Measurements from ENCODE around the gene NKX6-2.

Gene NKX6-2

GRCh38 chr10:132752961-132753360, 33.0 kb downstream of the NKX6-2 start:
- TF ChIP-seq, protein P1, sequence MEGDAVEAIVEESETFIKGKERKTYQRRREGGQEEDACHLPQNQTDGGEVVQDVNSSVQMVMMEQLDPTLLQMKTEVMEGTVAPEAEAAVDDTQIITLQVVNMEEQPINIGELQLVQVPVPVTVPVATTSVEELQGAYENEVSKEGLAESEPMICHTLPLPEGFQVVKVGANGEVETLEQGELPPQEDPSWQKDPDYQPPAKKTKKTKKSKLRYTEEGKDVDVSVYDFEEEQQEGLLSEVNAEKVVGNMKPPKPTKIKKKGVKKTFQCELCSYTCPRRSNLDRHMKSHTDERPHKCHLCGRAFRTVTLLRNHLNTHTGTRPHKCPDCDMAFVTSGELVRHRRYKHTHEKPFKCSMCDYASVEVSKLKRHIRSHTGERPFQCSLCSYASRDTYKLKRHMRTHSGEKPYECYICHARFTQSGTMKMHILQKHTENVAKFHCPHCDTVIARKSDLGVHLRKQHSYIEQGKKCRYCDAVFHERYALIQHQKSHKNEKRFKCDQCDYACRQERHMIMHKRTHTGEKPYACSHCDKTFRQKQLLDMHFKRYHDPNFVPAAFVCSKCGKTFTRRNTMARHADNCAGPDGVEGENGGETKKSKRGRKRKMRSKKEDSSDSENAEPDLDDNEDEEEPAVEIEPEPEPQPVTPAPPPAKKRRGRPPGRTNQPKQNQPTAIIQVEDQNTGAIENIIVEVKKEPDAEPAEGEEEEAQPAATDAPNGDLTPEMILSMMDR (IDR thresholded peaks at IDR 0.05; ENCODE audit: borderline replicate concordance, extremely low read depth, low read length, poor library complexity, severe bottlenecking), result no peak
- no peak for TF ChIP-seq EZH2 (IDR thresholded peaks at IDR 0.05; ENCODE audit: borderline replicate concordance, low read depth, low read length, severe bottlenecking)
- Histone ChIP-seq H2AFZ (ENCODE audit: low read depth, low read length) (no peak overlapping the region), H3K27ac (ENCODE audit: low read length) (no peak overlapping the region), H3K9ac (ENCODE audit: low read depth, low read length) (no peak overlapping the region), H3K36me3 (ENCODE audit: insufficient read depth, low read length) (peaks cover 62% of the 10 kb centered on the region), H3K79me2 (ENCODE audit: insufficient read depth, low read length) (no peaks in the 10 kb centered on the region), H3K4me2 (ENCODE audit: insufficient read depth, low read length) (no peak overlapping the region), H3K27me3 (ENCODE audit: insufficient read depth, low read length, poor library complexity) (no peaks in the 10 kb centered on the region), H3K4me3 (ENCODE audit: low read depth in 1 of 2, low read length in 2 of 2) (no peak overlapping the region), H4K20me1 (ENCODE audit: insufficient read depth, low read length) (peaks cover 4% of the 10 kb centered on the region), H3K9me3 (ENCODE audit: insufficient read depth, low read length, severe bottlenecking) (no peaks in the 10 kb centered on the region), H3K4me1 (ENCODE audit: insufficient read depth, low read length) (no peaks in the 10 kb centered on the region)
- no peak for ATAC-seq (ENCODE audit: insufficient read depth, low read depth)
- DNase-seq, result no peak

DNA sequence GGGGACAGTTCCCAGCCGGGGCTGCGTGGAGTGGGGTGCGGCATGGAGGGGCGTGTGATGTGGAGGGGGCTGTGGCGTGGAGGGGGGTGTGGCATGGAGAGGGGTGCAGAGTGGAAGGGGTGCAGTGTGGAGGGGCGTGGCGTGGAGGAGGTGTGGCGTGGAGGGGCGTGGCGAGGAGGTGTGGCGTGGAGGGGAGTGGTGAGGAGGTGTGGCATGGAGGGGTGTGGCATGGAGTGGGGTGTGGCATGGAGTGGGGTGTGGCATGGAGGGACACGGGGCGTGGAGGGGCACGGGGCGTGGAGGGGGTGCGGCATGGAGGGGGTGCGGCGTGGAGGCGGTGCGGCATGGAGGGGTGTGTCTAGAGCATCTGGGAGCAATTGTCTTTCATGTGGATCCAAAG, 33.6 kb downstream of the NKX6-2 start:
- H3K9me3 ChIP-seq (ENCODE audit: insufficient read depth, low read length, severe bottlenecking), result no peaks in the 10 kb centered on the region
- TF ChIP-seq, protein P1 (IDR thresholded peaks at IDR 0.05; ENCODE audit: borderline replicate concordance, extremely low read depth, low read length, poor library complexity, severe bottlenecking), result no peak
- TF ChIP-seq EZH2 (IDR thresholded peaks at IDR 0.05; ENCODE audit: borderline replicate concordance, low read depth, low read length, severe bottlenecking), result no peak
- H3K4me1 ChIP-seq (ENCODE audit: insufficient read depth, low read length), result no peaks in the 10 kb centered on the region
- peaks cover 4% of the 10 kb centered on the region for H4K20me1 ChIP-seq (ENCODE audit: insufficient read depth, low read length)
- no peak for DNase-seq
- no peak overlapping the region for H2AFZ ChIP-seq (ENCODE audit: low read depth, low read length)
- no peak overlapping the region for H3K4me3 ChIP-seq (ENCODE audit: low read depth in 1 of 2, low read length in 2 of 2)
- H3K27ac ChIP-seq (ENCODE audit: low read length), result no peak overlapping the region
- no peaks in the 10 kb centered on the region for H3K27me3 ChIP-seq (ENCODE audit: insufficient read depth, low read length, poor library complexity)
- no peaks in the 10 kb centered on the region for H3K79me2 ChIP-seq (ENCODE audit: insufficient read depth, low read length)
- ATAC-seq (ENCODE audit: insufficient read depth, low read depth), result no peak
- no peak overlapping the region for H3K9ac ChIP-seq (ENCODE audit: low read depth, low read length)
- peaks cover 57% of the 10 kb centered on the region for H3K36me3 ChIP-seq (ENCODE audit: insufficient read depth, low read length)
- no peak overlapping the region for H3K4me2 ChIP-seq (ENCODE audit: insufficient read depth, low read length)

DNA sequence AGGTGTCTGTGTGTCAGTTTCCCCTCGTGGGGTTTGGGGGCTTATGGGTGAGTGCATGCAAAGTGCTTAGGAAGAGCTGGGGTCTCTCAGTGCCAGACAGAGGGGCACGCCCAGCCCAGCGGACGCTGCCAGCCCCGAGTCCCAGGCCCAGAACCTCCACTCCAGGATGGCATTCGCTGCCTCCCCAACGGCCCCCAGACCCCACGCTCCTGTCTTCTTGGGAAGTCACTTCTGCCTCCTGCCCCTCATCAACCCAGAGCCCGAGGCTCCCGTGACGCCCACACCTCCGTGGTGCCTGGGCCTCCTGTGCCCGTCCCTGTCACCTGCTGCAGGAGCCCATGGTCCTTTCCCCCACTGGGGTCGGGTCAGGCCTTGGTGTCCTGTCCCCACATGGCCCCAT, 35.0 kb downstream of the NKX6-2 start:
- Histone ChIP-seq H3K79me2 (ENCODE audit: insufficient read depth, low read length) (no peaks in the 10 kb centered on the region), H3K9me3 (ENCODE audit: insufficient read depth, low read length, severe bottlenecking) (no peaks in the 10 kb centered on the region), H3K4me1 (ENCODE audit: insufficient read depth, low read length) (no peaks in the 10 kb centered on the region), H3K27me3 (ENCODE audit: insufficient read depth, low read length, poor library complexity) (no peaks in the 10 kb centered on the region), H3K9ac (ENCODE audit: low read depth, low read length) (no peak overlapping the region), H3K36me3 (ENCODE audit: insufficient read depth, low read length) (peaks cover 46% of the 10 kb centered on the region), H4K20me1 (ENCODE audit: insufficient read depth, low read length) (peaks cover 4% of the 10 kb centered on the region), H3K27ac (ENCODE audit: low read length) (no peak overlapping the region), H2AFZ (ENCODE audit: low read depth, low read length) (no peak overlapping the region), H3K4me2 (ENCODE audit: insufficient read depth, low read length) (no peak overlapping the region), H3K4me3 (ENCODE audit: low read depth in 1 of 2, low read length in 2 of 2) (no peak overlapping the region)
- no peak for TF ChIP-seq EZH2 (IDR thresholded peaks at IDR 0.05; ENCODE audit: borderline replicate concordance, low read depth, low read length, severe bottlenecking)
- TF ChIP-seq, protein P1 (IDR thresholded peaks at IDR 0.05; ENCODE audit: borderline replicate concordance, extremely low read depth, low read length, poor library complexity, severe bottlenecking), result no peak
- ATAC-seq (ENCODE audit: insufficient read depth, low read depth) (no peak), DNase-seq (no peak)

DNA sequence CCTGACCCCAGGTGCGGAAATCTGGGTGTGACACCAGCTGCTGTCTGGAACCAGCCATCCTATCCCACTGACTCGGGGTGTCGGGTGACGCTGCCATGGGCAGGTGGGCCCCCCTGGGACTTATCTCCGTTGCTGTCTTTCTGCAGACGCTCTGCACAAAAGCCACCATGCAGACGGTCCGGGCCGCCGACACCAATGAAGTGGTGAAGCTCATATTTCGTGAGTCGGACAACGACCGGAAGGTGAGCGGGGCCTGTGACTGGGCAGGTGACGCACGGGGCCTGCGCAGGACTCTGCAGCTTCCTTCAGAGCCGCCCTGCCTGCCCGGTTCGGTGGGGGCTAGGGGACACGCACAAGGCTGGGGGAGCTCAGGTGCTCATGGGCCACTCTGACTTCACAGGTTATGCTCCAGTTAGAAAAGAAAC, 36.6 kb downstream of the NKX6-2 start:
- no peak overlapping the region for H3K27ac ChIP-seq (ENCODE audit: low read length)
- no peaks in the 10 kb centered on the region for H3K27me3 ChIP-seq (ENCODE audit: insufficient read depth, low read length, poor library complexity)
- H3K79me2 ChIP-seq (ENCODE audit: insufficient read depth, low read length), result no peaks in the 10 kb centered on the region
- H3K9ac ChIP-seq (ENCODE audit: low read depth, low read length), result no peak overlapping the region
- H3K4me3 ChIP-seq (ENCODE audit: low read depth in 1 of 2, low read length in 2 of 2), result no peak overlapping the region
- no peak for DNase-seq
- H2AFZ ChIP-seq (ENCODE audit: low read depth, low read length), result no peak overlapping the region
- peaks cover 31% of the 10 kb centered on the region for H3K36me3 ChIP-seq (ENCODE audit: insufficient read depth, low read length)
- H4K20me1 ChIP-seq (ENCODE audit: insufficient read depth, low read length), result peaks cover 4% of the 10 kb centered on the region; the same call in 1 of the 2 replicates
- TF ChIP-seq, protein P1 (IDR thresholded peaks at IDR 0.05; ENCODE audit: borderline replicate concordance, extremely low read depth, low read length, poor library complexity, severe bottlenecking), result no peak
- no peak for TF ChIP-seq EZH2 (IDR thresholded peaks at IDR 0.05; ENCODE audit: borderline replicate concordance, low read depth, low read length, severe bottlenecking)
- H3K4me1 ChIP-seq (ENCODE audit: insufficient read depth, low read length), result no peaks in the 10 kb centered on the region
- no peaks in the 10 kb centered on the region for H3K9me3 ChIP-seq (ENCODE audit: insufficient read depth, low read length, severe bottlenecking)
- ATAC-seq (ENCODE audit: insufficient read depth, low read depth), result no peak
- no peak overlapping the region for H3K4me2 ChIP-seq (ENCODE audit: insufficient read depth, low read length)
